ENCODE results near the gene TTLL4.

TTLL4 gene

GRCh38 chr2:218792433-218792832, 81.8 kb downstream of the TTLL4 start:
- no peak for DNase-seq

GRCh38 chr2:218796691-218797090, 86.1 kb downstream of the TTLL4 start:
- no peak for DNase-seq

- DNase-seq, result no peak
Measured at GRCh38 chr2:218798767-218799504, 88.3 kb downstream of the TTLL4 start.

- DNase-seq, result no peak
Measured at GRCh38 chr2:218799990-218800389, 89.4 kb downstream of the TTLL4 start.

GRCh38 chr2:218802386-218802994, 91.9 kb downstream of the TTLL4 start:
- no peak for DNase-seq

- no peak for DNase-seq
Measured at GRCh38 chr2:218804817-218805216, 94.2 kb downstream of the TTLL4 start.
